H9 (cell line): Measurements from ENCODE around the gene NFAM1. TPM values are rescaled to one million over a fixed set of nuclear protein-coding genes. Genes with fewer than 3 reads are reported as not detected.

ENCODE experiments used
- DNase-seq: peaks from one replicate; pipeline ENCODE4 v3.0.0-alpha.2; 2017
- H2AFZ ChIP-seq: one replicate; pipeline ENCODE4 v1.6.1; 2013; ENCODE audit warnings: mild to moderate bottlenecking, low read length, control low read depth, moderate library complexity
- H2AK5ac ChIP-seq: 2 replicates; pipeline ENCODE4 v1.6.1; 2013; ENCODE audit warnings: low read length, control low read depth, mixed read lengths; ENCODE audit not compliant: insufficient read length
- H2BK120ac ChIP-seq: one replicate; pipeline ENCODE4 v1.6.1; 2013; ENCODE audit warnings: low read depth, mild to moderate bottlenecking, low read length, control low read depth, inconsistent platforms; ENCODE audit not compliant: poor library complexity, severe bottlenecking
- H2BK12ac ChIP-seq: 2 replicates; pipeline ENCODE4 v1.6.1; 2013; ENCODE audit warnings: low read length, control low read depth, mixed read lengths, low read depth; ENCODE audit not compliant: insufficient read length
- H2BK15ac ChIP-seq: 2 replicates; pipeline ENCODE4 v1.6.1; 2013; ENCODE audit warnings: low read depth, low read length, control low read depth
- H2BK20ac ChIP-seq: one replicate; pipeline ENCODE4 v1.6.1; 2013; ENCODE audit warnings: low read depth, mild to moderate bottlenecking, low read length, control low read depth, inconsistent platforms; ENCODE audit not compliant: poor library complexity, severe bottlenecking
- H2BK5ac ChIP-seq: 2 replicates; pipeline ENCODE4 v1.6.1; 2013; ENCODE audit warnings: low read length, control low read depth, mixed read lengths; ENCODE audit not compliant: insufficient read length
- H3K14ac ChIP-seq: 2 replicates; pipeline ENCODE4 v1.6.1; 2013; ENCODE audit warnings: low read length, control low read depth; ENCODE audit not compliant: insufficient read depth
- H3K18ac ChIP-seq: 2 replicates; pipeline ENCODE4 v1.6.1; 2013; ENCODE audit warnings: low read depth, mild to moderate bottlenecking, mixed read lengths, low read length, control low read depth; ENCODE audit not compliant: insufficient read length
- H3K23ac ChIP-seq: 2 replicates; pipeline ENCODE4 v1.6.1; 2013; ENCODE audit warnings: low read length, control low read depth, mixed read lengths, low read depth; ENCODE audit not compliant: insufficient read length
- H3K23me2 ChIP-seq: 2 replicates; pipeline ENCODE4 v1.6.1; 2013; ENCODE audit warnings: low read depth, mild to moderate bottlenecking, mixed read lengths, low read length, control low read depth; ENCODE audit not compliant: insufficient read length, poor library complexity, severe bottlenecking
- H3K27ac ChIP-seq: 2 replicates; pipeline ENCODE4 v1.5.1; 2013; ENCODE audit warnings: low read length, control low read depth, mixed read lengths, low read depth; ENCODE audit not compliant: insufficient read length
- H3K27me3 ChIP-seq: 2 replicates; pipeline ENCODE4 v1.6.1; 2013; ENCODE audit warnings: low read length, control low read depth, inconsistent platforms; ENCODE audit not compliant: insufficient read depth
- H3K4ac ChIP-seq: 2 replicates; pipeline ENCODE4 v1.6.1; 2013; ENCODE audit warnings: low read depth, mild to moderate bottlenecking, control low read depth, inconsistent platforms, low read length, moderate library complexity
- H3K4me1 ChIP-seq: 2 replicates; pipeline ENCODE4 v1.6.1; 2013; ENCODE audit warnings: low read length, control low read depth, inconsistent platforms; ENCODE audit not compliant: insufficient read depth
- H3K4me2 ChIP-seq: 2 replicates; pipeline ENCODE4 v1.6.1; 2013; ENCODE audit warnings: low read length, control low read depth, mixed read lengths; ENCODE audit not compliant: insufficient read length, insufficient read depth
- H3K56ac ChIP-seq: 2 replicates; pipeline ENCODE4 v1.6.1; 2013; ENCODE audit warnings: low read depth, mild to moderate bottlenecking, mixed read lengths, low read length, control low read depth; ENCODE audit not compliant: insufficient read length
- H3K79me1 ChIP-seq: 2 replicates; pipeline ENCODE4 v1.6.1; 2013; ENCODE audit warnings: low read depth, mild to moderate bottlenecking, moderate library complexity, low read length, control low read depth, inconsistent platforms; ENCODE audit not compliant: insufficient read depth, poor library complexity, severe bottlenecking
- H3K79me2 ChIP-seq: 2 replicates; pipeline ENCODE4 v1.6.1; 2013; ENCODE audit warnings: low read length, control low read depth, inconsistent platforms; ENCODE audit not compliant: insufficient read depth
- H3K9ac ChIP-seq: 2 replicates; pipeline ENCODE4 v1.6.1; 2013; ENCODE audit warnings: low read length, control low read depth, mixed read lengths; ENCODE audit not compliant: insufficient read length; ENCODE audit errors: extremely low read depth
- H3K9me3 ChIP-seq: one replicate; pipeline ENCODE4 v1.6.1; 2013; ENCODE audit warnings: low read depth, low read length, inconsistent platforms; ENCODE audit not compliant: control insufficient read depth
- H3T11ph ChIP-seq: one replicate; pipeline ENCODE4 v1.6.1; 2013; ENCODE audit warnings: mild to moderate bottlenecking, low read length, control low read depth, inconsistent platforms
- H4K20me1 ChIP-seq: one replicate; pipeline ENCODE4 v1.6.1; 2013; ENCODE audit not compliant: control insufficient read depth, insufficient read length, insufficient read depth
- H4K5ac ChIP-seq: 2 replicates; pipeline ENCODE4 v1.6.1; 2013; ENCODE audit warnings: low read depth, mild to moderate bottlenecking, mixed read lengths, low read length, control low read depth; ENCODE audit not compliant: insufficient read length
- H4K8ac ChIP-seq: replicated peaks from 2 replicates; pipeline ENCODE4 v1.6.1; 2013; ENCODE audit warnings: low read length, control low read depth, mixed read lengths, low read depth; ENCODE audit not compliant: insufficient read length
- H4K91ac ChIP-seq: 2 replicates; pipeline ENCODE4 v1.6.1; 2013; ENCODE audit warnings: low read depth, mild to moderate bottlenecking, moderate library complexity, mixed read lengths, low read length, control low read depth; ENCODE audit not compliant: insufficient read length
- H3K27ac Mint-ChIP-seq, 3 experiments: 2 replicates in 2 of 3; 3 replicates in 1 of 3; pipeline ENCODE4 v1.8.0; 2020 to 2021; ENCODE audit warnings: mixed read lengths in 3 of 3, mild to moderate bottlenecking in 1 of 3, moderate library complexity in 1 of 3
- H3K27me3 Mint-ChIP-seq: 2 replicates; pipeline ENCODE4 v1.8.0; 2021; ENCODE audit warnings: low read depth, mild to moderate bottlenecking, moderate library complexity, mixed read lengths
- H3K36me3 Mint-ChIP-seq, 3 experiments: 2 replicates in 2 of 3; 3 replicates in 1 of 3; pipeline ENCODE4 v1.8.0; 2020 to 2021; ENCODE audit warnings: low read depth in 3 of 3, mixed read lengths in 3 of 3; ENCODE audit not compliant: insufficient read depth in 1 of 3
- H3K4me1 Mint-ChIP-seq, 2 experiments: 2 replicates each; pipeline ENCODE4 v1.8.0; 2020; ENCODE audit warnings: mixed read lengths in 2 of 2
- H3K4me3 Mint-ChIP-seq, 2 experiments: 2 replicates in 1 of 2; 3 replicates in 1 of 2; pipeline ENCODE4 v1.8.0; 2020 to 2021; ENCODE audit warnings: mild to moderate bottlenecking in 2 of 2, mixed read lengths in 2 of 2, moderate library complexity in 1 of 2
- H3K9me3 Mint-ChIP-seq, 2 experiments: 2 replicates in 1 of 2; 3 replicates in 1 of 2; pipeline ENCODE4 v1.8.0; 2020; ENCODE audit warnings: mild to moderate bottlenecking in 2 of 2, mixed read lengths in 2 of 2, moderate library complexity in 1 of 2
- WGBS: extraction: QIAGEN DNeasy Blood & Tissue Kit; methylation state at CpG from one replicate; pipeline ENCODE4 v1.1.7; 2013; ENCODE audit warnings: missing lambda C conversion rate, low lambda C conversion rate, mixed read lengths; ENCODE audit not compliant: insufficient read length; ENCODE audit errors: extremely low coverage; 5-methylcytosine and 5-hydroxymethylcytosine counted together
- total RNA-seq: library from RNA; stranded (reverse); gene quantifications from 2 replicates; pipeline ENCODE4 v1.2.1, GENCODE V29; 2021
- TF ChIP-seq, protein P1 (sequence below): fragments of 200-600 bp; sonication (generic); conservative IDR thresholded peaks from 3 replicates; pipeline ENCODE4 v1.8.0; 2021; ENCODE audit warnings: antibody characterized with exemption, mild to moderate bottlenecking

Gene NFAM1
- total RNA-seq, 1 experiment from 2014 or later = 0.68 TPM

DNA sequence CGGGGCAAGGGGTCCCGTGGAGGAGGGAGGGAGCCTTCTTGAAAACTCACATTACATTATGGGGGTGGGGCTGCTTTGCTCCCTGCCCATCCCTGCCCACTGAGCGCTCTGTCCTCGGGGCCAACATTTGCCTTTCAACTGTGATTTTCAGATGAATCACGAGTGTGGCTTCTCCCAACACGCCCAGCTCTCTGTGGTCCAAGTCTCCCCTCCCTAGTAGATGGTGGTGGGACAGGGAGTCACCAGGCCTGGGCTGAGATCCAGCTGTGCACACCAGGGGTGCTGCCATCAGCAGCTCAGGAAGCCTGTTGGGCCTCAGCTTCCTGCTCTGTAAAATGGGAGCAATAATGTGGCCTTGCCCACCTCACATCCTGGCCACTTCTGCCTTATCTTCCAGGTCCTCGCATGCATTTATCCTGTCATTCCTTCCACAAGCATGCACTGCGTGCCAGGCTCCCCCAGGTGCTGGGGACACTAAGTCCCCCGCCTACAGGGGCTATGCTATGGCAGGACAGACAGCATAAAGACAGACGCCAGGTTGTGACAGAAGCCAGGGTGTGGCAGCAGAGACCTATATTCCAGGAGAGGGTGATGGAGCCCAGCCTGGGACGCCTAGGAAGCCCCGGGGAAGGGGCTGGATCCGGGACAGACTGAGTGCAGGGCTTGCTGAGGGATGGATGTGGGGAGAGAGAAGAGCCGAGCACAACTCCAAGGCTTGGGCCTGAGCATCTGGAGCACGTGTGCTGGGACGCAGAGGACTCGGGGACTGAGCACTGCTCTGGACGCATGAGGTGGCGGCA is 30.5 kb downstream of the NFAM1 start:
- H3K27ac ChIP-seq = no peak overlapping the region
- Mint-ChIP-seq H3K4me1 (peaks cover 30 to 44% of the 10 kb centered on the region in 2 experiments), H3K9me3 (no peaks in the 10 kb centered on the region; a peak in 1 of 5 replicates), H3K27ac (no peak overlapping the region; a peak in 2 of 7 replicates), H3K36me3 (no peaks in the 10 kb centered on the region), H3K27me3 (peaks cover 36% of the 10 kb centered on the region), H3K4me3 (no peak overlapping the region; a peak in 1 of 5 replicates)
- no peaks in the 10 kb centered on the region for H3K27me3 ChIP-seq
- no peak overlapping the region for H3K9ac ChIP-seq
- H2BK5ac ChIP-seq = no peak overlapping the region
- no peaks in the 10 kb centered on the region for H3K79me1 ChIP-seq
- no peak overlapping the region for H4K5ac ChIP-seq
- H2BK120ac ChIP-seq = no peak overlapping the region
- no peak overlapping the region for H2BK15ac ChIP-seq
- no peak overlapping the region for H3T11ph ChIP-seq
- no peak overlapping the region for H3K23ac ChIP-seq
- H3K4me2 ChIP-seq = no peak overlapping the region
- no peak overlapping the region for H2AFZ ChIP-seq
- WGBS = no CpG with 5 or more reads among the region's 19 CpGs
- no peak overlapping the region for H3K56ac ChIP-seq
- H4K8ac ChIP-seq = no peak overlapping the region
- no peaks in the 10 kb centered on the region for H3K23me2 ChIP-seq
- H4K91ac ChIP-seq = no peak overlapping the region
- no peaks in the 10 kb centered on the region for H4K20me1 ChIP-seq
- H2AK5ac ChIP-seq = no peak overlapping the region
- H3K79me2 ChIP-seq = no peaks in the 10 kb centered on the region
- H3K14ac ChIP-seq = no peak overlapping the region
- H3K18ac ChIP-seq = no peak overlapping the region
- no peaks in the 10 kb centered on the region for H3K4me1 ChIP-seq
- no peak overlapping the region for H2BK12ac ChIP-seq
- no peak for DNase-seq
- H3K4ac ChIP-seq = no peak overlapping the region
- TF ChIP-seq, protein P1, sequence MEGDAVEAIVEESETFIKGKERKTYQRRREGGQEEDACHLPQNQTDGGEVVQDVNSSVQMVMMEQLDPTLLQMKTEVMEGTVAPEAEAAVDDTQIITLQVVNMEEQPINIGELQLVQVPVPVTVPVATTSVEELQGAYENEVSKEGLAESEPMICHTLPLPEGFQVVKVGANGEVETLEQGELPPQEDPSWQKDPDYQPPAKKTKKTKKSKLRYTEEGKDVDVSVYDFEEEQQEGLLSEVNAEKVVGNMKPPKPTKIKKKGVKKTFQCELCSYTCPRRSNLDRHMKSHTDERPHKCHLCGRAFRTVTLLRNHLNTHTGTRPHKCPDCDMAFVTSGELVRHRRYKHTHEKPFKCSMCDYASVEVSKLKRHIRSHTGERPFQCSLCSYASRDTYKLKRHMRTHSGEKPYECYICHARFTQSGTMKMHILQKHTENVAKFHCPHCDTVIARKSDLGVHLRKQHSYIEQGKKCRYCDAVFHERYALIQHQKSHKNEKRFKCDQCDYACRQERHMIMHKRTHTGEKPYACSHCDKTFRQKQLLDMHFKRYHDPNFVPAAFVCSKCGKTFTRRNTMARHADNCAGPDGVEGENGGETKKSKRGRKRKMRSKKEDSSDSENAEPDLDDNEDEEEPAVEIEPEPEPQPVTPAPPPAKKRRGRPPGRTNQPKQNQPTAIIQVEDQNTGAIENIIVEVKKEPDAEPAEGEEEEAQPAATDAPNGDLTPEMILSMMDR = no peak; the same call in 2 of the 3 replicates
- H3K9me3 ChIP-seq = no peaks in the 10 kb centered on the region
- H2BK20ac ChIP-seq = no peak overlapping the region
